GM10847 (cell line): Measurements from ENCODE around the gene IQSEC2.

Experiments
- POLR2A ChIP-seq: IDR thresholded peaks from 2 replicates; pipeline ENCODE4 v1.6.1; 2011; ENCODE audit not compliant: insufficient read length; ENCODE audit errors: extremely low read depth

The IQSEC2 gene

GRCh38 chrX:53312946-53313727, 31.8 kb upstream of the IQSEC2 start:
- TF ChIP-seq POLR2A = no peak

- TF ChIP-seq POLR2A = no peak
These were observed 28.5 kb upstream of the IQSEC2 start for GRCh38 chrX:53309837-53310236.

GRCh38 chrX:53308836-53309235, 27.5 kb upstream of the IQSEC2 start:
- no peak for TF ChIP-seq POLR2A

- TF ChIP-seq POLR2A = no peak
These were observed 24.9 kb upstream of the IQSEC2 start for GRCh38 chrX:53305996-53306937.

GRCh38 chrX:53305219-53305995, 24.0 kb upstream of the IQSEC2 start:
- TF ChIP-seq POLR2A = no peak

GRCh38 chrX:53303195-53303594, 21.8 kb upstream of the IQSEC2 start:
- no peak for TF ChIP-seq POLR2A

GRCh38 chrX:53300157-53300556, 18.8 kb upstream of the IQSEC2 start:
- no peak for TF ChIP-seq POLR2A

GRCh38 chrX:53294024-53294648, 12.8 kb upstream of the IQSEC2 start:
- TF ChIP-seq POLR2A = no peak

- TF ChIP-seq POLR2A = no peak
These were observed 10.2 kb upstream of the IQSEC2 start for GRCh38 chrX:53291596-53291995.

- TF ChIP-seq POLR2A = no peak
These were observed 9.2 kb upstream of the IQSEC2 start for GRCh38 chrX:53290441-53291041.

- TF ChIP-seq POLR2A = no peak
These were observed 6.8 kb upstream of the IQSEC2 start for GRCh38 chrX:53288189-53288588.

GRCh38 chrX:53287493-53288138, 6.2 kb upstream of the IQSEC2 start:
- no peak for TF ChIP-seq POLR2A

- TF ChIP-seq POLR2A = no peak
These were observed 4.8 kb upstream of the IQSEC2 start for GRCh38 chrX:53286171-53286570.

GRCh38 chrX:53285591-53285990, 4.2 kb upstream of the IQSEC2 start:
- no peak for TF ChIP-seq POLR2A

- no peak for TF ChIP-seq POLR2A
These were observed 3.5 kb upstream of the IQSEC2 start for GRCh38 chrX:53284684-53285447.
